ENCODE measurements around the gene TCERG1L.

TCERG1L gene

GRCh38 chr10:131269776-131270460 lies 41.6 kb downstream of the TCERG1L start:
- DNase-seq = no peak

GRCh38 chr10:131267814-131268095 lies 43.8 kb downstream of the TCERG1L start:
- no peak for DNase-seq

- DNase-seq = no peak
Measured at GRCh38 chr10:131266936-131267813, 44.3 kb downstream of the TCERG1L start.

GRCh38 chr10:131264110-131264788 lies 47.3 kb downstream of the TCERG1L start:
- DNase-seq = no peak

- DNase-seq = no peak
Measured at GRCh38 chr10:131261890-131262475, 49.5 kb downstream of the TCERG1L start.

- no peak for DNase-seq
Measured at GRCh38 chr10:131260452-131261211, 50.9 kb downstream of the TCERG1L start.

- DNase-seq = no peak
Measured at GRCh38 chr10:131260031-131260430, 51.5 kb downstream of the TCERG1L start.

GRCh38 chr10:131259535-131259934 lies 52.0 kb downstream of the TCERG1L start:
- DNase-seq = no peak

- no peak for DNase-seq
Measured at GRCh38 chr10:131258256-131258655, 53.3 kb downstream of the TCERG1L start.

- no peak for DNase-seq
Measured at GRCh38 chr10:131257027-131257426, 54.5 kb downstream of the TCERG1L start.

- DNase-seq = no peak
Measured at GRCh38 chr10:131254859-131255252, 56.7 kb downstream of the TCERG1L start.

GRCh38 chr10:131253931-131254858 lies 57.3 kb downstream of the TCERG1L start:
- DNase-seq = no peak

GRCh38 chr10:131252567-131253276 lies 58.8 kb downstream of the TCERG1L start:
- no peak for DNase-seq

- no peak for DNase-seq
Measured at GRCh38 chr10:131251146-131251541, 60.4 kb downstream of the TCERG1L start.

GRCh38 chr10:131250454-131251145 lies 60.9 kb downstream of the TCERG1L start:
- no peak for DNase-seq

GRCh38 chr10:131249955-131250344 lies 61.6 kb downstream of the TCERG1L start:
- no peak for DNase-seq

- no peak for DNase-seq
Measured at GRCh38 chr10:131249238-131249954, 62.1 kb downstream of the TCERG1L start.

- no peak for DNase-seq
Measured at GRCh38 chr10:131248376-131249165, 63.0 kb downstream of the TCERG1L start.

GRCh38 chr10:131247873-131248272 lies 63.6 kb downstream of the TCERG1L start:
- no peak for DNase-seq
